GM18526 (cell line): Measurements from ENCODE around the gene EXTL1.

Source experiments
- POLR2A ChIP-seq: IDR thresholded peaks from 3 replicates; pipeline ENCODE4 v1.6.1; 2011; ENCODE audit not compliant: insufficient read length; ENCODE audit errors: extremely low read depth

Gene EXTL1

GRCh38 chr1:26015358-26015757 lies 6.2 kb upstream of the EXTL1 start:
- TF ChIP-seq POLR2A, result no peak

GRCh38 chr1:26016258-26016952 lies 5.2 kb upstream of the EXTL1 start:
- TF ChIP-seq POLR2A, result no peak

- TF ChIP-seq POLR2A, result no peak
These were observed 4.5 kb upstream of the EXTL1 start for GRCh38 chr1:26016953-26017545.

DNA sequence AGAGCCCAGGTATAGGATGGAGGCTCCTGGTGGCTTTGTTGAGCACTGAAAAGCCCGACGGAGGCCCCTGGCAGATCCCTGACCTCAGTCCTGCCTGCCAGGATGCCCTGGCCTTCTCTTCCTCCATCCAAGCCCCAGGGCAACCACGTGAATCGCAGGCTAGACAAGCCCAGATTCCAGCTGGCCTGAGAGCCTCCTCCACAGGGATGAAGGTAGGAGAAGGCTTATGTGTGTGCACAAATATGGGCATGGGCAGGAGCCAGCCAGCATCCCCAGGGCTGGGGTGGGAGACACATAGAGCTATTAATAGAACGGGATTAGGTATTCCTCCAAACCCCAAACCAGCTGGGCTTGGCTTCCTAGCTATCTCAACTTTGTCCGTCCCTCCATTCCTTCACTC lies 4.0 kb upstream of the EXTL1 start:
- TF ChIP-seq POLR2A, result no peak

GRCh38 chr1:26019641-26020315 lies 1.8 kb upstream of the EXTL1 start:
- no peak for TF ChIP-seq POLR2A

GRCh38 chr1:26020330-26020768 lies 1.2 kb upstream of the EXTL1 start:
- TF ChIP-seq POLR2A, result no peak

- no peak for TF ChIP-seq POLR2A
These were observed 481 bp upstream of the EXTL1 start for GRCh38 chr1:26020941-26021646.

DNA sequence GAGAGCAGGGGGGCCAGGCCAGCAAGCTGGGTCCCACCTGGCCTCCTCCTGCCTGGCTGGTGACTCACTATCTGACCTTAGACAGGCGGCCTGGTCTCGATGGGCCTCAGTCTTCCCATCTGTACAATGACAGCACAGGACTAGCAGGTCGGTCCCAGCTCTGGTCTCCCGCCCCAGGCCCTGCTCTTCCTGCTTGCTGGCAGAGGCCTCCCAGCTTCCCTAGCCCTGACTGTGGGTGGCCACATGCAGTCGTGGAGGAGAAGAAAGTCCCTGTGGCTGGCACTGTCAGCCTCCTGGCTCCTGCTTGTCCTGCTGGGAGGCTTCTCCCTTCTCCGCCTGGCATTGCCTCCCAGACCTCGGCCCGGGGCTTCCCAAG lies 817 bp downstream of the EXTL1 start:
- TF ChIP-seq POLR2A, result no peak

GRCh38 chr1:26023009-26023408 lies 1.4 kb downstream of the EXTL1 start:
- TF ChIP-seq POLR2A, result no peak

- TF ChIP-seq POLR2A, result no peak
These were observed 2.3 kb downstream of the EXTL1 start for GRCh38 chr1:26023826-26024225.

DNA sequence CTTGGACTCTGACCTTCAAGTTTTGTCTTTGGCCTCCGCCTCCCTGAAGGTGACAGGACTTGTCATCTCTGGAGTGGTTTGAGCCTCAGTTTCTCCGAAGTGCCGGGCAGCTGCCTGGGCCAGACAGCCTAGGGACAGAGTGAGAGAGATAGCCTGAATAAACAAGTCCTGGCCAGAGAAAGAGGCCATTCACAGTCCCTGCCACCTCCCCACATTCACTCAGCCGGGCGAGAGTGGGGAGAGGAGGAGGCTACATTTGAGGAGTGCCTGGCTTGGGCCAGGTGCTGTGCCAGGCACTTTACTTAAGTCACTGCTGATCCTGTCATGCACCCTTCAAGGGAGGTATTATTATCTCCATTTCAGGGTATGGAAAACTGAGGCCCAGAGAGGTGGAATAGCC lies 3.5 kb downstream of the EXTL1 start:
- TF ChIP-seq POLR2A, result no peak

- no peak for TF ChIP-seq POLR2A
These were observed 3.9 kb downstream of the EXTL1 start for GRCh38 chr1:26025517-26025916.

- TF ChIP-seq POLR2A, result no peak
These were observed 6.3 kb downstream of the EXTL1 start for GRCh38 chr1:26027716-26028489.

- TF ChIP-seq POLR2A, result no peak
These were observed 7.0 kb downstream of the EXTL1 start for GRCh38 chr1:26028490-26028980.
